Right cardiac atrium (tissue), 5 donors: ENCODE data around the gene NUTM2G. TPM values are rescaled to one million over a fixed set of nuclear protein-coding genes. Genes with fewer than 3 reads are reported as not detected.
"Not testable (repeated sequence)": the region's sequence is repeated elsewhere in the genome, so short reads cannot be mapped to it uniquely, and the experiment has no call there.

Experiments used
- ATAC-seq, 2 donors: fragments of 200-7000 bp; cut with Tn5 transposase; one replicate each; pipeline versions ENCODE4 v1.8.0 to v1.9.1; 2020; ENCODE audit warnings: moderate library complexity in 2 of 2, mild to moderate bottlenecking in 1 of 2
- DNase-seq, 3 donors: peaks; one replicate each; pipeline ENCODE4 v3.0.0-alpha.2; 2020
- H3K27ac ChIP-seq: one replicate; pipeline ENCODE4 v1.5.1; 2013; ENCODE audit warnings: mild to moderate bottlenecking, low read length, control low read depth, moderate library complexity
- H3K27me3 ChIP-seq: one replicate; pipeline ENCODE4 v1.6.1; 2013; ENCODE audit not compliant: control insufficient read depth, insufficient read depth
- H3K4me1 ChIP-seq: one replicate; pipeline ENCODE4 v1.6.1; 2013; ENCODE audit warnings: low read length; ENCODE audit not compliant: control insufficient read depth, insufficient read depth
- H3K4me3 ChIP-seq: one replicate; pipeline ENCODE4 v1.5.1; 2013; ENCODE audit warnings: low read length, control low read depth
- H3K9me3 ChIP-seq: one replicate; pipeline ENCODE4 v1.6.1; 2013; ENCODE audit warnings: low read length; ENCODE audit not compliant: control insufficient read depth
- WGBS: extraction: QIAGEN DNeasy Blood & Tissue Kit; methylation state at CpG from one replicate; pipeline ENCODE4 v1.1.7; 2013; 5-methylcytosine and 5-hydroxymethylcytosine counted together
- intact Hi-C, 4 donors: fragments of 100-400 bp; cut with DNase I; formaldehyde crosslinking; loops; one replicate each; pipeline versions ENCODE4 v1.11.0 to v1.14.0; 2022 to 2023
- polyA plus RNA-seq: library from polyadenylated mRNA; stranded (reverse); fragments of 200-250 nt; gene quantifications from one replicate; pipeline ENCODE4 v1.2.3, GENCODE V29; 2013
- total RNA-seq, 4 donors: library from RNA; stranded (reverse); fragmentation: NEBNext Ultra II Directional; extraction: Animal tissue kit (Norgen Biotek cat#: 25700); gene quantifications; one replicate each; pipeline ENCODE4 v1.2.1, GENCODE V29; 2021
- donor health status: healthy with polysubstance abuse.
- donor health status: DM: no; HTN: yes; CAD: no.
- donor health status: DM: no; HTN: no; CAD: no.
- donor health status: DM: no; HTN: yes; CAD: no; lungs with severe emphysema.
- donor health status: DM: yes; HTN: yes; CAD: no.

NUTM2G gene
- total and polyA plus RNA-seq, 5 donors, result 0.02 TPM; not detected in 4

GRCh38 chr9:96942181-96942580, 13.5 kb downstream of the NUTM2G start:
- H3K4me1 ChIP-seq, intact Hi-C loops, H3K27ac ChIP-seq, H3K9me3 ChIP-seq, DNase-seq, H3K27me3 ChIP-seq, H3K4me3 ChIP-seq, ATAC-seq: not testable (repeated sequence)
- WGBS, result no CpG with 5 or more reads among the region's 4 CpGs

- ATAC-seq, DNase-seq, H3K4me1 ChIP-seq, H3K27ac ChIP-seq, H3K27me3 ChIP-seq, H3K4me3 ChIP-seq, intact Hi-C loops, H3K9me3 ChIP-seq: not testable (repeated sequence)
- WGBS, result no CpG with 5 or more reads among the region's 1 CpG
Observed at GRCh38 chr9:96949346-96949745, 20.7 kb downstream of the NUTM2G start.

GRCh38 chr9:96950539-96950938, 21.9 kb downstream of the NUTM2G start:
- H3K27ac ChIP-seq, H3K4me1 ChIP-seq, ATAC-seq, DNase-seq, H3K27me3 ChIP-seq, intact Hi-C loops, H3K4me3 ChIP-seq, H3K9me3 ChIP-seq: not testable (repeated sequence)
- no CpG with 5 or more reads among the region's 2 CpGs for WGBS

- H3K27ac ChIP-seq, ATAC-seq, intact Hi-C loops, H3K27me3 ChIP-seq, H3K9me3 ChIP-seq, H3K4me3 ChIP-seq, H3K4me1 ChIP-seq, DNase-seq: not testable (repeated sequence)
- WGBS, result 86% methylated on average over 5 of the region's 5 CpGs
Observed at GRCh38 chr9:96967591-96967990, 38.9 kb downstream of the NUTM2G start.

GRCh38 chr9:96972552-96972951, 43.9 kb downstream of the NUTM2G start:
- 77% methylated on average over 2 of the region's 2 CpGs for WGBS
- H3K4me3 ChIP-seq, result not testable (repeated sequence)

GRCh38 chr9:96974037-96974436, 45.4 kb downstream of the NUTM2G start:
- H3K27me3 ChIP-seq, intact Hi-C loops, H3K4me3 ChIP-seq, DNase-seq, ATAC-seq, H3K4me1 ChIP-seq, H3K27ac ChIP-seq, H3K9me3 ChIP-seq: not testable (repeated sequence)
- 56% methylated on average over 3 of the region's 3 CpGs for WGBS

More at GRCh38 chr9:96972552-96972951, 43.9 kb downstream of the NUTM2G start:
- ATAC-seq, H3K4me1 ChIP-seq, H3K27me3 ChIP-seq, intact Hi-C loops, DNase-seq, H3K27ac ChIP-seq, H3K9me3 ChIP-seq: not testable (repeated sequence)

- ATAC-seq, H3K9me3 ChIP-seq, H3K4me3 ChIP-seq, H3K27me3 ChIP-seq, H3K4me1 ChIP-seq, DNase-seq, intact Hi-C loops: not testable (repeated sequence)
- 81% methylated on average over 7 of the region's 7 CpGs for WGBS
- peak overlapping the region; percentile 58 for H3K27ac ChIP-seq
Observed at GRCh38 chr9:96983496-96984122, 55.0 kb downstream of the NUTM2G start.

GRCh38 chr9:96984139-96984538, 55.5 kb downstream of the NUTM2G start:
- intact Hi-C loops, H3K4me3 ChIP-seq, DNase-seq, ATAC-seq, H3K9me3 ChIP-seq, H3K4me1 ChIP-seq, H3K27me3 ChIP-seq: not testable (repeated sequence)
- peak overlapping the region; percentile 58 for H3K27ac ChIP-seq
- 59% methylated on average over 3 of the region's 3 CpGs for WGBS

GRCh38 chr9:96984887-96985286, 56.2 kb downstream of the NUTM2G start:
- H3K4me1 ChIP-seq, H3K9me3 ChIP-seq, intact Hi-C loops, DNase-seq, H3K4me3 ChIP-seq, H3K27me3 ChIP-seq, ATAC-seq, H3K27ac ChIP-seq: not testable (repeated sequence)
- 98% methylated on average over 2 of the region's 2 CpGs for WGBS

Other genes starting within 250 kb of the NUTM2G start
- 10 to 100 TPM in 3 of 4 donors, 1 to 10 TPM in 1; 9.5 to 11.6 (median 10.1) TPM for gene ZNF510, start 150.8 kb upstream of the NUTM2G start, total RNA-seq
- gene ZNF510, start 150.8 kb upstream of the NUTM2G start, polyA plus RNA-seq, result 3.2 TPM
- 1 to 10 TPM; 2.9 to 4.3 (median 3.9) TPM for gene ZNF782, start 74.3 kb upstream of the NUTM2G start, total RNA-seq
- gene ZNF782, start 74.3 kb upstream of the NUTM2G start, polyA plus RNA-seq, result 1.1 TPM
- gene CTSV, start 110.3 kb downstream of the NUTM2G start, total RNA-seq, result under 1 TPM in 3 of 4 donors, not detected in 1; 0.14 to 0.23 (median 0.15) TPM
- gene CTSV, start 110.3 kb downstream of the NUTM2G start, polyA plus RNA-seq, result 0.20 TPM